A549 (cell line): ENCODE results near the gene POLR2J3.
"Not testable (repeated sequence)": the region's sequence is repeated elsewhere in the genome, so short reads cannot be mapped to it uniquely, and the experiment has no call there.

Experiments used
- BHLHE40 ChIP-seq: IDR thresholded peaks from 2 replicates; pipeline ENCODE4 v1.6.1; 2012; ENCODE audit warnings: low read depth, low read length, inconsistent platforms
- CTCF ChIP-seq: fragments of >200 bp; sonication (Bioruptor Twin); formaldehyde crosslinking; IDR thresholded peaks from 3 replicates; pipeline ENCODE4 v1.5.1; 2016
- HDAC2 ChIP-seq: fragments of 200-600 bp; sonication (generic); IDR thresholded peaks from 2 replicates; pipeline ENCODE4 v1.6.1; 2016
- JUNB ChIP-seq: fragments of >200 bp; sonication (Bioruptor Twin); formaldehyde crosslinking; IDR thresholded peaks from 2 replicates; pipeline ENCODE4 v1.6.1; 2016
- KDM1A ChIP-seq: fragments of 200-600 bp; sonication (generic); IDR thresholded peaks from 2 replicates; pipeline ENCODE4 v1.6.1; 2016; ENCODE audit warnings: low read depth, mild to moderate bottlenecking
- NR3C1 ChIP-seq: fragments of >200 bp; sonication (Bioruptor Twin); formaldehyde crosslinking; IDR thresholded peaks from 3 replicates; pipeline ENCODE4 v1.6.1; 2017

- not testable (repeated sequence) for TF ChIP-seq CTCF, BHLHE40, HDAC2, KDM1A, JUNB, NR3C1
Measured at GRCh38 chr7:102618122-102618521, 45.7 kb upstream of the POLR2J3 start.
